A549 (cell line): ENCODE results near the gene CYP24A1. TPM values are rescaled to one million over a fixed set of nuclear protein-coding genes. Genes with fewer than 3 reads are reported as not detected.

Experiments used
- ATAC-seq, 2 experiments: fragments of 200-7000 bp in 1 of 2; fragments of >200 bp in 1 of 2; cut with Nextera tagmentation in 1 of 2; cut with Tn5 transposase in 1 of 2; 3 replicates each; pipeline versions ENCODE4 v1.8.0 to v1.9.1; 2018 to 2020; ENCODE audit warnings: mild to moderate bottlenecking in 1 of 2, moderate library complexity in 1 of 2
- CTCF ChIA-PET: fragments of 300-600 bp; sonication (Branson Sonifier 250); formaldehyde crosslinking; extraction: SDS; loops from one replicate; lab custom pipeline; 2021; ENCODE audit warnings: antibody characterized with exemption, inconsistent platforms; lab: Yijun Ruan, JAX
- POLR2A ChIA-PET: fragments of 350-600 bp; formaldehyde crosslinking; extraction: SDS; loops from one replicate; lab custom pipeline; 2021; ENCODE audit warnings: antibody characterized with exemption, inconsistent platforms; lab: Yijun Ruan, JAX
- DNase-seq, 2 experiments: peaks; one replicate each; pipeline versions ENCODE4 v3.0.0 to v3.0.0-alpha.2; 2011 to 2016; ENCODE audit warnings: low read depth in 1 of 2, low spot score in 1 of 2
- FAIRE-seq: peaks from 2 replicates; lab custom pipeline; 2011; peaks lifted over from hg19 to GRCh38; lab: Jason Lieb, UNC
- H3K27ac ChIP-seq, 2 experiments: fragments of >200 bp; sonication (Bioruptor Twin); formaldehyde crosslinking; 3 replicates each; pipeline ENCODE4 v1.5.1; 2016 to 2017
- H3K4me1 ChIP-seq: fragments of >200 bp; sonication (Bioruptor Twin); formaldehyde crosslinking; 3 replicates; pipeline ENCODE4 v1.6.1; 2016
- H3K4me2 ChIP-seq: fragments of >200 bp; sonication (Bioruptor Twin); formaldehyde crosslinking; 3 replicates; pipeline ENCODE4 v1.6.1; 2016
- H3K4me3 ChIP-seq: fragments of >200 bp; sonication (Bioruptor Twin); formaldehyde crosslinking; 3 replicates; pipeline ENCODE4 v1.5.1; 2016
- H3K9me3 ChIP-seq: fragments of >200 bp; sonication (Bioruptor Twin); formaldehyde crosslinking; 3 replicates; pipeline ENCODE4 v1.6.1; 2016
- BHLHE40 ChIP-seq: IDR thresholded peaks from 2 replicates; pipeline ENCODE4 v1.6.1; 2012; ENCODE audit warnings: low read depth, low read length, inconsistent platforms
- CBX2 ChIP-seq: fragments of 200-600 bp; sonication (generic); IDR thresholded peaks from 2 replicates; pipeline ENCODE4 v1.6.1; 2016; ENCODE audit warnings: low read depth, mild to moderate bottlenecking, borderline replicate concordance
- CEBPB ChIP-seq, 2 experiments: fragments of >200 bp in 1 of 2; sonication (Bioruptor Twin) in 1 of 2; formaldehyde crosslinking in 1 of 2; IDR thresholded peaks; 2 replicates each; pipeline ENCODE4 v1.6.1; 2012 to 2016
- EP300 ChIP-seq, 2 experiments: fragments of >200 bp; sonication (Bioruptor Twin); formaldehyde crosslinking; IDR thresholded peaks; 2 replicates in 1 of 2; 3 replicates in 1 of 2; pipeline ENCODE4 v1.6.1; 2016 to 2017
- FOSB ChIP-seq: fragments of 250-450 bp; sonication (Bioruptor Pico); IDR thresholded peaks from 2 replicates; pipeline ENCODE4 v1.5.0; 2020; ENCODE audit warnings: mild to moderate bottlenecking, moderate library complexity
- FOXS1 ChIP-seq: fragments of 250-450 bp; sonication (Bioruptor Pico); IDR thresholded peaks from 2 replicates; pipeline ENCODE4 v1.5.0; 2020; ENCODE audit warnings: mild to moderate bottlenecking, moderate library complexity
- GATA3 ChIP-seq: IDR thresholded peaks from 2 replicates; pipeline ENCODE4 v1.6.1; 2012; ENCODE audit warnings: borderline replicate concordance
- HEYL ChIP-seq: fragments of 250-450 bp; sonication (Bioruptor Pico); IDR thresholded peaks from 2 replicates; pipeline ENCODE4 v1.8.0; 2021; ENCODE audit warnings: mild to moderate bottlenecking, moderate library complexity
- HOXB13 ChIP-seq: fragments of 250-450 bp; sonication (Bioruptor Pico); IDR thresholded peaks from 2 replicates; pipeline ENCODE4 v1.5.0; 2020; ENCODE audit warnings: low read depth, mild to moderate bottlenecking, moderate library complexity
- JUNB ChIP-seq: fragments of >200 bp; sonication (Bioruptor Twin); formaldehyde crosslinking; IDR thresholded peaks from 2 replicates; pipeline ENCODE4 v1.6.1; 2016
- MYC ChIP-seq: IDR thresholded peaks from 2 replicates; pipeline ENCODE4 v1.6.1; 2012; ENCODE audit warnings: mild to moderate bottlenecking, inconsistent platforms, low read length, improper control_type of control experiment, borderline replicate concordance
- RFX5 ChIP-seq: fragments of 450-650 bp; IDR thresholded peaks from 2 replicates; pipeline ENCODE4 v1.7.1; 2014; ENCODE audit warnings: antibody characterized with exemption, mild to moderate bottlenecking, moderate library complexity
- TP53 ChIP-seq: fragments of 250-450 bp; sonication (Bioruptor Pico); IDR thresholded peaks from 2 replicates; pipeline ENCODE4 v1.5.0; 2021; ENCODE audit warnings: mild to moderate bottlenecking, moderate library complexity
- ZSCAN20 ChIP-seq: fragments of 250-450 bp; sonication (Bioruptor Pico); IDR thresholded peaks from 2 replicates; pipeline ENCODE4 v1.8.0; 2022; ENCODE audit warnings: mild to moderate bottlenecking, moderate library complexity
- WGBS: methylation state at CpG from one replicate; pipeline ENCODE4 v1.1.6; 2017; ENCODE audit errors: missing lambda C conversion rate; 5-methylcytosine and 5-hydroxymethylcytosine counted together
- polyA plus RNA-seq, 4 experiments: library from polyadenylated mRNA; depleted of rRNA in 3 of 4; stranded (reverse); fragments of >200 nt; fragmentation: RNase III in 1 of 4; extraction: RNeasy Plus Mini Kit Qiagen cat#74134 plus additional on column Dnase treatment in 1 of 4; gene quantifications; 2 replicates in 3 of 4; 3 replicates in 1 of 4; pipeline ENCODE4 v1.2.3, GENCODE V29; 2011 to 2017
- TF ChIP-seq, protein P1 (sequence below): fragments of 250-450 bp; sonication (Bioruptor Pico); IDR thresholded peaks from 2 replicates; pipeline ENCODE4 v1.5.0; 2020; ENCODE audit warnings: low read depth, mild to moderate bottlenecking, moderate library complexity
- TF ChIP-seq, protein P2 (sequence below): IDR thresholded peaks from 2 replicates; pipeline ENCODE4 v1.6.1; 2012; ENCODE audit warnings: low read depth, borderline replicate concordance
- TF ChIP-seq, protein P3 (sequence below): fragments of >200 bp; sonication (Bioruptor Twin); formaldehyde crosslinking; IDR thresholded peaks from 3 replicates; pipeline ENCODE4 v1.5.1; 2016
- TF ChIP-seq, protein P4 (sequence below): fragments of 250-450 bp; sonication (Bioruptor Pico); IDR thresholded peaks from 2 replicates; pipeline ENCODE4 v1.5.0; 2021; ENCODE audit warnings: mild to moderate bottlenecking, moderate library complexity, borderline replicate concordance
- TF ChIP-seq, protein P5 (sequence below): fragments of >200 bp; sonication (Bioruptor Twin); formaldehyde crosslinking; IDR thresholded peaks from 3 replicates; pipeline ENCODE4 v1.6.1; 2016
- TF ChIP-seq, protein P6 (sequence below): fragments of 150-350 bp; IDR thresholded peaks from 2 replicates; pipeline ENCODE4 v1.6.1; 2014; ENCODE audit warnings: low read depth, mild to moderate bottlenecking, low read length
- TF ChIP-seq, protein P7 (sequence below): fragments of 200-600 bp; sonication (generic); IDR thresholded peaks from 2 replicates; pipeline ENCODE4 v1.6.1; 2016; ENCODE audit warnings: antibody characterized with exemption, mild to moderate bottlenecking, moderate library complexity
- TF ChIP-seq, protein P8 (sequence below): IDR thresholded peaks from 2 replicates; pipeline ENCODE4 v1.6.1; 2012

CYP24A1 gene
- polyA plus RNA-seq, 2 of the 4 experiments (the other 2 are of a cell fraction), result 722 to 1,617 TPM

DNA sequence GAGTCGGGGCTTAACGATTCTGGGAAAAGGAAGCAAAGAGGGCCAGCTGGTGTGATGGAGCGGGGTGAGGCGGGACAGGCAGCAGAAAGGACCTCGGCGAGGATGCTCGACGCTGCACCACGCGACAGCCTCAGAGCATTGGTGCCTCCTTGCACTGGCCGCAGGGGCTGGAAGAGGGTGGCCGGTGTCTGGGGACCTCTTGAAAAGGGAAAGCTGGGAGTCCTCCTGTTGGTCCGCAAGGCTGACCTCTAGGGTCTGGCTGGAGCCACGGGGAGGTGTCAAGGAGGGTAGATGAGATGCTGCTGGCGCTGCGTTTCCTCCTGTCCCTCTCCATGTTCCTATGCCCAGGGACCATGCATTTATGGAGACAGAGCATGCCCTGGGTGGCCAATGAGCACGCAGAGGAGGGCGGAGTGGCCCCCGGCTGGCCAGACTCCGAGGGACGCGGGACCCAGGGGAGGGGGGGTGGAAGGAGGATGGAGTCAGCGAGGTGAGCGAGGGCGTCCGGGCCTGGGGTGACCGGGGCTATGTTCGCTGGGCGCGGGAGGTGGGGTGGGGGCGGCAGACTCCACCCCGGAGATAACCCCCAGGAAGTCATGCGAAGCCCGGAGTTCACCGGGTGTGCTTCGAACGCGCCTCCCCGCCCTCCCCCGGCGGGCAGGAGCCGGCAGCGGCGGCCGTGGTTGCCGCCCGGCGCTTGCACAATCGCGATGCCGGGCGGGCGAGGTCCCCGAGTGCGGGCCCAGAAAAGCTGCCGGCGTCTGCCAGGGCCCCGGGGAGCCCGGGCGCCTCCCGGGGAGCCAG, at the start of gene CYP24A1 (continued):
- peak; percentile 96 for TF ChIP-seq FOSB (CRISPR knock-in tag)
- no peak for TF ChIP-seq BHLHE40
- peak; percentile 41; the same call in 1 of the 2 replicates for TF ChIP-seq RFX5
- TF ChIP-seq MYC, result no peak
- peak; percentile 44; the same call in 1 of the 2 replicates for TF ChIP-seq HOXB13
- TF ChIP-seq, protein P1, sequence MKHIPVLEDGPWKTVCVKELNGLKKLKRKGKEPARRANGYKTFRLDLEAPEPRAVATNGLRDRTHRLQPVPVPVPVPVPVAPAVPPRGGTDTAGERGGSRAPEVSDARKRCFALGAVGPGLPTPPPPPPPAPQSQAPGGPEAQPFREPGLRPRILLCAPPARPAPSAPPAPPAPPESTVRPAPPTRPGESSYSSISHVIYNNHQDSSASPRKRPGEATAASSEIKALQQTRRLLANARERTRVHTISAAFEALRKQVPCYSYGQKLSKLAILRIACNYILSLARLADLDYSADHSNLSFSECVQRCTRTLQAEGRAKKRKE (CRISPR knock-in tag), result peak; percentile 79; the same call in 1 of the 2 replicates
- TF ChIP-seq, protein P2, sequence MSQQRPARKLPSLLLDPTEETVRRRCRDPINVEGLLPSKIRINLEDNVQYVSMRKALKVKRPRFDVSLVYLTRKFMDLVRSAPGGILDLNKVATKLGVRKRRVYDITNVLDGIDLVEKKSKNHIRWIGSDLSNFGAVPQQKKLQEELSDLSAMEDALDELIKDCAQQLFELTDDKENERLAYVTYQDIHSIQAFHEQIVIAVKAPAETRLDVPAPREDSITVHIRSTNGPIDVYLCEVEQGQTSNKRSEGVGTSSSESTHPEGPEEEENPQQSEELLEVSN, result peak; percentile 87
- TF ChIP-seq, protein P3, sequence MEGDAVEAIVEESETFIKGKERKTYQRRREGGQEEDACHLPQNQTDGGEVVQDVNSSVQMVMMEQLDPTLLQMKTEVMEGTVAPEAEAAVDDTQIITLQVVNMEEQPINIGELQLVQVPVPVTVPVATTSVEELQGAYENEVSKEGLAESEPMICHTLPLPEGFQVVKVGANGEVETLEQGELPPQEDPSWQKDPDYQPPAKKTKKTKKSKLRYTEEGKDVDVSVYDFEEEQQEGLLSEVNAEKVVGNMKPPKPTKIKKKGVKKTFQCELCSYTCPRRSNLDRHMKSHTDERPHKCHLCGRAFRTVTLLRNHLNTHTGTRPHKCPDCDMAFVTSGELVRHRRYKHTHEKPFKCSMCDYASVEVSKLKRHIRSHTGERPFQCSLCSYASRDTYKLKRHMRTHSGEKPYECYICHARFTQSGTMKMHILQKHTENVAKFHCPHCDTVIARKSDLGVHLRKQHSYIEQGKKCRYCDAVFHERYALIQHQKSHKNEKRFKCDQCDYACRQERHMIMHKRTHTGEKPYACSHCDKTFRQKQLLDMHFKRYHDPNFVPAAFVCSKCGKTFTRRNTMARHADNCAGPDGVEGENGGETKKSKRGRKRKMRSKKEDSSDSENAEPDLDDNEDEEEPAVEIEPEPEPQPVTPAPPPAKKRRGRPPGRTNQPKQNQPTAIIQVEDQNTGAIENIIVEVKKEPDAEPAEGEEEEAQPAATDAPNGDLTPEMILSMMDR, result no peak
- no peak for TF ChIP-seq ZSCAN20 (CRISPR knock-in tag)
- peak; percentile 92; a peak in 4 of 5 replicates for TF ChIP-seq EP300 (IDR thresholded peaks at IDR 0.05)
- TF ChIP-seq, protein P4, sequence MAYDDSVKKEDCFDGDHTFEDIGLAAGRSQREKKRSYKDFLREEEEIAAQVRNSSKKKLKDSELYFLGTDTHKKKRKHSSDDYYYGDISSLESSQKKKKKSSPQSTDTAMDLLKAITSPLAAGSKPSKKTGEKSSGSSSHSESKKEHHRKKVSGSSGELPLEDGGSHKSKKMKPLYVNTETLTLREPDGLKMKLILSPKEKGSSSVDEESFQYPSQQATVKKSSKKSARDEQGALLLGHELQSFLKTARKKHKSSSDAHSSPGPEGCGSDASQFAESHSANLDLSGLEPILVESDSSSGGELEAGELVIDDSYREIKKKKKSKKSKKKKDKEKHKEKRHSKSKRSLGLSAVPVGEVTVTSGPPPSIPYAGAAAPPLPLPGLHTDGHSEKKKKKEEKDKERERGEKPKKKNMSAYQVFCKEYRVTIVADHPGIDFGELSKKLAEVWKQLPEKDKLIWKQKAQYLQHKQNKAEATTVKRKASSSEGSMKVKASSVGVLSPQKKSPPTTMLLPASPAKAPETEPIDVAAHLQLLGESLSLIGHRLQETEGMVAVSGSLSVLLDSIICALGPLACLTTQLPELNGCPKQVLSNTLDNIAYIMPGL (CRISPR knock-in tag), result no peak
- TF ChIP-seq HEYL (CRISPR knock-in tag), result no peak
- TF ChIP-seq CBX2, result no peak
- TF ChIP-seq FOXS1 (CRISPR knock-in tag), result 0 out of 2 replicates have a peak, but pooled peaks have one; percentile 33

DNA sequence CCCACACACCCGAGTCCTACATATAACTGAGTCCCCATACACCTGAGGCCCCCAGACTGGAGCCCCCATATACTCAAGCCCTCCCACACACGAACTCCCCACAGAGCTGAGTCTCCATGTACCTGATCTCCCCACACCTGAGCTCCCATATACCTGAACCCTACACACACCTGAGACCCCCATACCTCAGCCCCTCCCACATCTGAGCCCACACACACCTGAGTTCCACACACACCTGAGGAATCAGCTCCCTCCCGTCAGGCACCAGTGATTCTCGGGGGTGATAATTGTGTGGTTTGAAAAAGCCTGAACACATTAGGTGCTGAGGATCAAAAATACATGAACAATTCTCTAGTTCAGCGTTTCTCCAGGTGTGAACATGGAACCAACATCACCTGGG, 49.5 kb upstream of the CYP24A1 start:
- 62% methylated on average over 5 of the region's 5 CpGs for WGBS
- Histone ChIP-seq H3K27ac (no peak overlapping the region), H3K4me1 (no peaks in the 10 kb centered on the region; the same call in 2 of the 3 replicates), H3K4me2 (no peak overlapping the region), H3K4me3 (no peak overlapping the region), H3K9me3 (no peaks in the 10 kb centered on the region)
- DNase-seq (no peak), FAIRE-seq (no peak), ATAC-seq (no peak)
- POLR2A ChIA-PET, result interaction anchor here (0.8 kb wide), 1 partner anchor 423 kb away, joined by 6 read pairs; no protein-coding TSS in a partner anchor
- CTCF ChIA-PET, result interaction anchor here (0.6 to 3.2 kb wide), 7 partner anchors 9 to 444 kb away, joined by 3 to 26 read pairs (median 5); partner anchors contain the start of gene PFDN4
- TF ChIP-seq, protein P5, sequence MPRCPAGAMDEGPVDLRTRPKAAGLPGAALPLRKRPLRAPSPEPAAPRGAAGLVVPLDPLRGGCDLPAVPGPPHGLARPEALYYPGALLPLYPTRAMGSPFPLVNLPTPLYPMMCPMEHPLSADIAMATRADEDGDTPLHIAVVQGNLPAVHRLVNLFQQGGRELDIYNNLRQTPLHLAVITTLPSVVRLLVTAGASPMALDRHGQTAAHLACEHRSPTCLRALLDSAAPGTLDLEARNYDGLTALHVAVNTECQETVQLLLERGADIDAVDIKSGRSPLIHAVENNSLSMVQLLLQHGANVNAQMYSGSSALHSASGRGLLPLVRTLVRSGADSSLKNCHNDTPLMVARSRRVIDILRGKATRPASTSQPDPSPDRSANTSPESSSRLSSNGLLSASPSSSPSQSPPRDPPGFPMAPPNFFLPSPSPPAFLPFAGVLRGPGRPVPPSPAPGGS, result no peak
- TF ChIP-seq JUNB (no peak), CEBPB (IDR thresholded peaks at IDR 0.05) (no peak), CBX2 (no peak), TP53 (CRISPR knock-in tag) (no peak), GATA3 (no peak)
- TF ChIP-seq, protein P3, result no peak
- TF ChIP-seq, protein P6, sequence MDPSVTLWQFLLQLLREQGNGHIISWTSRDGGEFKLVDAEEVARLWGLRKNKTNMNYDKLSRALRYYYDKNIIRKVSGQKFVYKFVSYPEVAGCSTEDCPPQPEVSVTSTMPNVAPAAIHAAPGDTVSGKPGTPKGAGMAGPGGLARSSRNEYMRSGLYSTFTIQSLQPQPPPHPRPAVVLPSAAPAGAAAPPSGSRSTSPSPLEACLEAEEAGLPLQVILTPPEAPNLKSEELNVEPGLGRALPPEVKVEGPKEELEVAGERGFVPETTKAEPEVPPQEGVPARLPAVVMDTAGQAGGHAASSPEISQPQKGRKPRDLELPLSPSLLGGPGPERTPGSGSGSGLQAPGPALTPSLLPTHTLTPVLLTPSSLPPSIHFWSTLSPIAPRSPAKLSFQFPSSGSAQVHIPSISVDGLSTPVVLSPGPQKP, result no peak
- TF ChIP-seq, protein P7, sequence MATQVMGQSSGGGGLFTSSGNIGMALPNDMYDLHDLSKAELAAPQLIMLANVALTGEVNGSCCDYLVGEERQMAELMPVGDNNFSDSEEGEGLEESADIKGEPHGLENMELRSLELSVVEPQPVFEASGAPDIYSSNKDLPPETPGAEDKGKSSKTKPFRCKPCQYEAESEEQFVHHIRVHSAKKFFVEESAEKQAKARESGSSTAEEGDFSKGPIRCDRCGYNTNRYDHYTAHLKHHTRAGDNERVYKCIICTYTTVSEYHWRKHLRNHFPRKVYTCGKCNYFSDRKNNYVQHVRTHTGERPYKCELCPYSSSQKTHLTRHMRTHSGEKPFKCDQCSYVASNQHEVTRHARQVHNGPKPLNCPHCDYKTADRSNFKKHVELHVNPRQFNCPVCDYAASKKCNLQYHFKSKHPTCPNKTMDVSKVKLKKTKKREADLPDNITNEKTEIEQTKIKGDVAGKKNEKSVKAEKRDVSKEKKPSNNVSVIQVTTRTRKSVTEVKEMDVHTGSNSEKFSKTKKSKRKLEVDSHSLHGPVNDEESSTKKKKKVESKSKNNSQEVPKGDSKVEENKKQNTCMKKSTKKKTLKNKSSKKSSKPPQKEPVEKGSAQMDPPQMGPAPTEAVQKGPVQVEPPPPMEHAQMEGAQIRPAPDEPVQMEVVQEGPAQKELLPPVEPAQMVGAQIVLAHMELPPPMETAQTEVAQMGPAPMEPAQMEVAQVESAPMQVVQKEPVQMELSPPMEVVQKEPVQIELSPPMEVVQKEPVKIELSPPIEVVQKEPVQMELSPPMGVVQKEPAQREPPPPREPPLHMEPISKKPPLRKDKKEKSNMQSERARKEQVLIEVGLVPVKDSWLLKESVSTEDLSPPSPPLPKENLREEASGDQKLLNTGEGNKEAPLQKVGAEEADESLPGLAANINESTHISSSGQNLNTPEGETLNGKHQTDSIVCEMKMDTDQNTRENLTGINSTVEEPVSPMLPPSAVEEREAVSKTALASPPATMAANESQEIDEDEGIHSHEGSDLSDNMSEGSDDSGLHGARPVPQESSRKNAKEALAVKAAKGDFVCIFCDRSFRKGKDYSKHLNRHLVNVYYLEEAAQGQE, result no peak
- TF ChIP-seq, protein P8, sequence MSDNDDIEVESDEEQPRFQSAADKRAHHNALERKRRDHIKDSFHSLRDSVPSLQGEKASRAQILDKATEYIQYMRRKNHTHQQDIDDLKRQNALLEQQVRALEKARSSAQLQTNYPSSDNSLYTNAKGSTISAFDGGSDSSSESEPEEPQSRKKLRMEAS, result no peak
